GM18517 (cell line): ENCODE measurements around the gene ZNF23.
"Not testable (repeated sequence)": the region's sequence is repeated elsewhere in the genome, so short reads cannot be mapped to it uniquely, and the experiment has no call there.

Experiments
- ATAC-seq: cut with Tn5 transposase; IDR thresholded peaks from one replicate; pipeline ENCODE4 v1.9.1; 2021; ENCODE audit warnings: mild to moderate bottlenecking, moderate library complexity; ENCODE audit not compliant: unreplicated experiment

ZNF23 gene

DNA sequence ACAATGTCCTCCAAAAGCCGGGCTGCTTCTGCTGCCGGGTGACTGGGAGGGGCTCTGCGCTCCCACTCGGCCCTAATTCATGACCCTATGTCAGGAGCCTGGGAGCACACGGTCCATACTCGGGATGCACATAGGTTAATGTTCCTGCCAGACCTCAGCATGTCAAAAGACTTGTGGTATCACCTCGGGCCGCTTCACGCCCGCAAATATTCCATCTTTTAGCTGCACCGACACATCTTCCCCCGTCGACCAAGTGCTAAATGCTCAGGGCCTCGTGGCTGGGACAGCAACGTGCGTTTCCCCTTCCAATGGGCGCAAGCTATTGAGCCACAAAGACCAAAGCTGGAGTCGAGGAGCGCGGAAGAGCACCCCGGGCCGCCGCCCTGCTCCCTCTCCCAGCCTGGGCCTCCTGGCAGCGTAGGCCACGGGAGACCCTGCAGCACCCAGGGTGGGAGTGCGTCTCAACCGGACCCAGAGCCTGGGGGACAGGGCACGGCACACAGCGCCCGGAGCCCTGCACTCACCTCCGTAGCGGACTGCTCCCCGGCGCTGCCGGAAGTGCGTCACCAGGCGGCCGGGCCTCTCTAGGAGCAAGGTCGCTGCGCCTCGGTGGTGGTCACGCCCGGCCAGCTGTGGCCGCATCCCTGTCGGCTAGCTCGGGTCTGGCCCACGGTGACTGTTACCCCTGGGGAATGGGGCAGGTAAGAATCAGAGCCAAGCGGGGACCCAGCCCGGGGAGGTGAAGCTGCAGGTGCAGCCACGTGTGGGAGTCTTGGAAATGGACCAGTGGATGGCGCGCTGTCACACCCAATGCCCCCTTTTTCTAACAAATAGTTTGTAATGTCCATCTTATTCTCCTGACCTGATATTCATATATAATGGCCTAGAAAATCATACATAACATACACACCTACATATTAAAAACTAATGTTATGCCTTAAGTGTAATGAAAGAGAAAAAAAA lies at the start of gene ZNF23:
TSS of gene ZNF23 (minus strand) at position 562 of the 963 bp plus-strand sequence. CDS start 5,451 bp downstream, outside the sequence.
- peak; percentile 88 for ATAC-seq

- ATAC-seq: no peak
These were observed 45.0 kb upstream of the ZNF23 start for GRCh38 chr16:71507061-71507460.

- no peak for ATAC-seq
These were observed 42.9 kb upstream of the ZNF23 start for GRCh38 chr16:71504901-71505300.

- not testable (repeated sequence) for ATAC-seq
These were observed 42.0 kb upstream of the ZNF23 start for GRCh38 chr16:71504051-71504450.

DNA sequence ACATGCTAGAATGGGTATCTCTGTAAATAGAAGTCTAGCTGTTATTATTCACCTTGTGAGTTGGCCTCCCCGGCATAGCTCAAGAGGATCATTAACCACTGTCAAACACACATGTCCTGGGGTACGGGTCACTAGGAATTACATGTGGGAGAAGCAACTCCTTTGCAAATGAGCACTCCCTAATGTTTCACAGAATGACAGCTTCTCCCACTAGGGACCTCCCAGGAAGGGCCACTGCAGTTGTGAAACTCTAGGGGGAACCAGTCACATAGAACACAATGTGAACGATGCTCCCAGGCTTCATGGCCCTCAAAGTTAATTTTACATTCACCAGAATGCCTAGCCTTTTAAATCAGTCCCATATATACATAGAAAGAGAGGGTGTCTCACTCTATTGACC lies 39.5 kb upstream of the ZNF23 start:
- ATAC-seq: no peak

- ATAC-seq: no peak
These were observed 38.9 kb upstream of the ZNF23 start for GRCh38 chr16:71500964-71501363.

DNA sequence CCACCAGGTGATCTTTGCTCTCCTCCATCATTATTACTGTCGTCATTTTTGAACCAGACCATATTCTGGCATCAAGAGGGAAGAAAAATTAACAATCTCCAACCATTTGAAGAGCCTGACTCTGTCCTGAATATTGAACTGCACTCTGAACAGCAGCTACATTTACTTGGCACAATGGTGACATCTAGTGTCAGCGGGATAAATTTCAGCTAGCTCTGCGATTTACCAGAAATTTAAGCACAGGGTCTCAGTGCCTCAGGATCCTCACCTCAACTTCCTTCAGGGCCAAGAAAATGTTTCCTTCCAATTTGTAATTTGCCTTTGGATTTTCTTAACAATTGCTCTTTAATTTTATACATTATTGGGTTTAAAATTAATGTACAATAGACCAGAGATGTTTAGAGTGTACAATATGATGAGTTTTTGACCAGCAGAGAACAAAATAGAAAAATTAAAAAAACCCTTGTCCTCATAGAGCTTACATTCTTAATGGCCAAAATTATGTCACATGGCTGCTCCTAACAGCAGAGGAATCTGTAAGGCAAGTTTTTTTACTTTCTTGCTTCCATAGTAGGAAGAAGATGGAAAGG lies 37.8 kb upstream of the ZNF23 start:
- no peak for ATAC-seq

DNA sequence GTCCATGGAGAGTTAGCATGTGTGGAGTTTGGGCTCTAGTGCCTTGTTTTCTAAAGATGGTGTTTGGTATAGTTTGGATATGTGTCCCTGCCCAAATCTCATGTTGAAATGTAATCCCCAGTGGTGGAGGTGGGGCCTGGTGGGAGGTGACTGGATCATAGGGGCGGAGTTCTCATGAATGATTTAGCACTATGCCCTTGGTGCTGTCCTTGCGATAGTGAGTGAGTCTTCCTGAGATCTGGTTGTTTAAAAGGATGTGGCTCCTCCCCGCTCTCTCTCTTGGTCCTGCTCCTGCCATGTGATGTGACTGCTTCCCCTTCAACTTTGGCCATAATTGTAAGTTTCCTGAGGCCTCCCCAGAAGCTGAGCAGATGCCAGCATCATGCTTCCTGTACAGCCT lies 36.0 kb upstream of the ZNF23 start:
- ATAC-seq: no peak

GRCh38 chr16:71493213-71493612 lies 31.2 kb upstream of the ZNF23 start:
- no peak for ATAC-seq

DNA sequence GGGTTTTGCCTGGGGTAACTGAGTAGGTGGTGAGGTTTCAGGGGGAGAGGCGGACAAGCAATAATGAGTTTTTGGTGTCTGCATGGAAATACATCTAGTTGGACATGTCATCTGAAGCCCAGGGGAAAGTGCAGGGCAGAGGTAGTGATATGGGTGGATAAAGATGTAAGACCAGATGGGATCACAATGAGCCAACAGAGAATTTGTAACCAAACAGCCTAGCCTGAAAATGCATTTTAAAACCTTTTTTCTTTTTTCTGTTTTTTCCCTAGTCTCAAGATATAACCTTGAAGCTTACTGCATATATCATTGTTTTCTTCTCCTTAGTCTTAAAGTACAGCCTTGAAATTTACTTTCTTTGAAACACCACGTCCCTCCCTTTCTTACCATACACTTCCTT lies 30.7 kb upstream of the ZNF23 start:
- ATAC-seq: no peak

DNA sequence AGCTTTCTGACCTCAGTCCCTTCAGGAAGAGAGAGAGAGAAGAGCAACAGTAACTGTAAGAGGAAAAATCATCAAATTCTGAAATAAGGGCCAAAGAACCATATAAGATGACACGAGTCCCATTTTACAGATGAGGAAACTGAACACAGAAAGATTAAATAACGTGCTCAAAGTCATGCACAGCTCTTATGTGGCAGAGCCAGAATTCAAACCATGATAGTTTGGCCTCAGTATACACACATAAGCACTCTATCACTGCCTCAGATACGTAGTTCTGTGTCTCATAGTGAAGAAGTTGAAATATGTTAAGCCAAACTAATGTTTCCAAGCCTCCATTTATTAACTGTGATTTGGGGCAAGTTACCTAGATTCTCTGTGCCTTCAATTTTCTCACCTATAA lies 29.0 kb upstream of the ZNF23 start:
- no peak for ATAC-seq

DNA sequence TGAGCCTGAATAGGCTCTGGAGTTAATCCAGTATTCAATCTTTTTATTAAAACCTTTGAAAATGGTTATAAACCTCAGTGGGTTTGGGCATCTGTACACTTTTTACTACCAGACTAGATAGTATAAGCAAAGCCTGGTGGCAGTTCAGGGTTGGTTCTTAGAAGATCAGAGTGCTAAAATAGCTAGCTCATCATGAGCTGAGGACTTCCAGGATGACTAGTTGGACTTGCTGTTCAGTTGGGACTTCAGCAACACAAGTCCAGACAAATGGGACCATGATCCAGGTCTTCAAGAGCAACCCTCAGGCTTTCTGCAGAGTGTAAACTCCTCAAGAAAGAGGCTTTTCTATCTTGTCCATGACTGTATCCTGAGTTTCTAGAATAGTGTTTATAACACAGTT lies 28.3 kb upstream of the ZNF23 start:
- no peak for ATAC-seq

GRCh38 chr16:71489122-71489521 lies 27.1 kb upstream of the ZNF23 start, which contains the start of gene ZNF19:
TSS of gene ZNF19 (minus strand) at chr16:71489324. CDS start at chr16:71482114, 7,210 bp downstream.
- no peak for ATAC-seq

GRCh38 chr16:71484006-71484893 lies 22.2 kb upstream of the ZNF23 start:
- ATAC-seq: peak; percentile 86

DNA sequence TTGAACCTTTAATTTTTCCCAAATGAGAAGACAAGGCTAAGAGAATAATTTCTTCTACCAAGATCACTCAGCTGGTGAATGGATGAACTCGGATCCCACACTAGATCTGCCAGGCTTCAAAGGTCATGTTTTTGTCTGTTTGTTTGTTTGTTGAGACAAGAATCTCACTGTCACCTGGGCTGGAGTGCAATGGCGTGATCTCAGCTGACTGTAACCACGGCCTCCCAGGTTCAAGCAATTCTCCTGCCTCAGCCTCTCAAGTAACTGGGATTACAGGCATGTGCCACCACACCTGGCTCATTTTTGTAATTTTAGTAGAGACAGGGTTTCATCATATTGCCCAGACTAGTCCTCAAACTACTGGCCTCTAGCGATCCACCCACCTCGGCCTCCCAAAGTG lies 20.5 kb upstream of the ZNF23 start:
- no peak for ATAC-seq

- no peak for ATAC-seq
These were observed 18.9 kb upstream of the ZNF23 start for GRCh38 chr16:71480956-71481355.

GRCh38 chr16:71479420-71479819 lies 17.4 kb upstream of the ZNF23 start:
- no peak for ATAC-seq

DNA sequence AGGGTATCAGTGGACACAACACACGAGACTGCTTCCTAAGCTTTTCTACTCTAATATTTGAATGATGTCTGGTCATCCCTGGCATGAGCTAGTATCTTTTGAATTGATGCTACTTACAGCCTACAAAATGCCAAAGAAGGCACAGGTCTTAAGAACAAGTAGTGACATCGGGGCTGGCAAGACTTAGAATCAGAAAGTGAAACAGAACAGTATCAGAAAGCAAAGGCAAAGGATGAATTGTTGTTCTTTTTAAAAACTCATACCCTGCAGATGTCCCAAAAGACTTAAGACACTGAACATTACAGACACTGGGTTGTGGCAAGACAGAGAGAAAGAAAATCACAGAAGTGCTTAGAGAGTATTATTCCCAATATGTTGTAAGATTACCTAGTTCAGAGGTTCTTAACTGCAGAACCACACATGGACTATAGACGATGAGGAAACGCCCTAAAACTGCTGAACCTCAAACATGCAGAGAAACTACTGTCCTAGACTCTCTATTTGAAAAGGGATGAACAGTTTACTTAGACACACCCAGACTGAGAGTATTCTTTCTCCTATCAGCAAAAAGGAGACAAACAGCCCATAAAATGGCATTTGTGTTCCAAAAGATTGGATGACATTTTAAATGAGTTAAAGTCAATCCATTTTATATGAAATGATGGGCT lies 14.5 kb upstream of the ZNF23 start:
- no peak for ATAC-seq

DNA sequence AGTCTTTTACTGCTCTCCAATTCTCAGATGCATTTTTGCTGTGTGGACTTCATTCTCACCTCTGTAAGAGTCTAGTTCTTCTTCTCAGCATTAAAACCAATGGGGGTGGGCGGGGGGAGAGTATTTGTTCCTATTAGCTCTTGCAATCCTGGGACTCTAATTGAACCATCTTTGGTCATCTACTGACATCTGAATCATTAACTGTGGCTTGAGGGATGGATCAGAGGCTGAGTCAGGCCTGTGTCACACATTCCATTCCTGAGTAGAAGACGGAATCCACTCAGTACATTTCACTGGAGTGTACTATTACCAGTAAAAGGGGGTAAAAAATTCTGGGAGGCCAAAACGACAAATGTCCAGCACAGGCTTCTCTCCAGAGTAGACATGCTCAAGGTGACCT lies 12.8 kb upstream of the ZNF23 start:
- ATAC-seq: no peak

- no peak for ATAC-seq
These were observed 11.8 kb upstream of the ZNF23 start for GRCh38 chr16:71473891-71474290.

DNA sequence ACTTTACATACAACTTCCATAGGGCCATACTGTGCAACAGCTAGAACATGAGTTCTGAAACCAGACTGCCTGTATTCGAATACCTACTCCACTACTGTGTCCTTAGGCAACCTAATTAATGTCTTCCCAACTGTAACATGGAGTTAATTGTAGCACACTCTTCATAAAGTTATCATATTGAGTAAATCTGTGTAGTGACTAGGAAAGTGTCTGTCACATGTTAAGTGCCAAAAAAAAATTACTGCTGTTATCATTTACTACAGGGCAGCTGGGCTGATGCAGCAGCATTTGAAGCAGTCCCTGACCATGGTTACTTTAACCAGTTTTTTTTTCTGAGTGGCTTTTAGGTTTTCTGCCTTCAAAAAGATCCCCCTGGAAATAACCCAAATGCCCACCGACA lies 10.9 kb upstream of the ZNF23 start:
- no peak for ATAC-seq
